HepG2 (cell line): ENCODE results near the gene RIMS3. TPM values are rescaled to one million over a fixed set of nuclear protein-coding genes. Genes with fewer than 3 reads are reported as not detected.
A peak's percentile ranks its signal among the peaks of the same experiment; 100 is the strongest.

Experiments used
- ATF7 ChIP-seq, 2 experiments: fragments of 450-650 bp in 1 of 2; sonication (generic) in 1 of 2; formaldehyde crosslinking in 1 of 2; IDR thresholded peaks; 2 replicates each; pipeline versions ENCODE4 v1.4.0 to v1.6.1; 2016 to 2020; ENCODE audit warnings: antibody characterized with exemption in 1 of 2, mild to moderate bottlenecking in 1 of 2, missing genetic modification reagents in 1 of 2
- BHLHE40 ChIP-seq: IDR thresholded peaks from 2 replicates; pipeline ENCODE4 v1.6.1; 2011; ENCODE audit warnings: low read length, improper control_type of control experiment
- EHMT2 ChIP-seq: fragments of 200-600 bp; sonication (generic); IDR thresholded peaks from 2 replicates; pipeline ENCODE4 v1.7.0; 2017; ENCODE audit warnings: antibody characterized with exemption, low read depth, low read length, borderline replicate concordance
- FOXA3 ChIP-seq: IDR thresholded peaks from 2 replicates; pipeline ENCODE4 v1.6.1; 2016; ENCODE audit warnings: missing genetic modification reagents, missing compliant biosample characterization
- KLF12 ChIP-seq: sonication (generic); formaldehyde crosslinking; IDR thresholded peaks from 2 replicates; pipeline ENCODE4 v1.4.0; 2020; ENCODE audit warnings: missing genetic modification reagents, borderline replicate concordance
- NFE2L1 ChIP-seq: sonication (generic); formaldehyde crosslinking; IDR thresholded peaks from 2 replicates; pipeline ENCODE4 v1.4.0; 2020; ENCODE audit warnings: missing genetic modification reagents, mild to moderate bottlenecking, borderline replicate concordance
- PHF20 ChIP-seq: sonication (generic); formaldehyde crosslinking; IDR thresholded peaks from 2 replicates; pipeline ENCODE4 v1.5.0; 2020; ENCODE audit warnings: mild to moderate bottlenecking, missing genetic modification reagents
- POGK ChIP-seq: sonication (generic); formaldehyde crosslinking; conservative IDR thresholded peaks from 2 replicates; pipeline ENCODE4 v1.8.0; 2022; ENCODE audit warnings: mild to moderate bottlenecking, moderate library complexity, missing genetic modification reagents
- SSRP1 ChIP-seq: IDR thresholded peaks from 2 replicates; pipeline ENCODE4 v1.6.1; 2016; ENCODE audit warnings: control low read depth
- ZFP82 ChIP-seq: sonication (generic); formaldehyde crosslinking; IDR thresholded peaks from 2 replicates; pipeline ENCODE4 v1.5.1; 2020; ENCODE audit warnings: mild to moderate bottlenecking, missing genetic modification reagents, borderline replicate concordance
- ZFY ChIP-seq: sonication (generic); formaldehyde crosslinking; IDR thresholded peaks from 2 replicates; pipeline ENCODE4 v1.4.0; 2020; ENCODE audit warnings: missing genetic modification reagents
- ZNF318 ChIP-seq: sonication (generic); formaldehyde crosslinking; IDR thresholded peaks from 2 replicates; pipeline ENCODE4 v1.4.0; 2020; ENCODE audit warnings: mild to moderate bottlenecking, missing genetic modification reagents
- ZNF354B ChIP-seq: sonication (generic); formaldehyde crosslinking; IDR thresholded peaks from 2 replicates; pipeline ENCODE4 v1.8.0; 2022; ENCODE audit warnings: mild to moderate bottlenecking, missing genetic modification reagents
- ZNF546 ChIP-seq: sonication (generic); formaldehyde crosslinking; conservative IDR thresholded peaks from 2 replicates; pipeline ENCODE4 v1.8.1; 2023; ENCODE audit warnings: mild to moderate bottlenecking, missing genetic modification reagents
- ZNF724P ChIP-seq: sonication (generic); formaldehyde crosslinking; IDR thresholded peaks from 2 replicates; pipeline ENCODE4 v1.8.0; 2022; ENCODE audit warnings: missing genetic modification reagents, borderline replicate concordance
- ZNF75D ChIP-seq: sonication (generic); formaldehyde crosslinking; IDR thresholded peaks from 2 replicates; pipeline ENCODE4 v1.8.1; 2023; ENCODE audit warnings: missing genetic modification reagents, mild to moderate bottlenecking, borderline replicate concordance
- polyA plus RNA-seq, 8 experiments: library from polyadenylated mRNA; depleted of rRNA in 3 of 8; stranded (reverse) in 7 of 8; unstranded in 1 of 8; fragments of >200 nt; fragmentation: Illumina TruSeq in 4 of 8; extraction: Trizol in 4 of 8; gene quantifications; 2 replicates each; pipeline versions ENCODE4 v1.2.1 to v1.2.3, GENCODE V29; 2011 to 2016; ENCODE audit warnings: low read depth in 4 of 8, missing spikeins in 1 of 8, mixed read lengths in 1 of 8; ENCODE audit not compliant: insufficient read depth in 1 of 8
- total RNA-seq, 5 experiments: library from RNA; depleted of rRNA; stranded (reverse); fragments of >200 nt; fragmentation: Illumina TruSeq; extraction: Trizol; gene quantifications; 2 replicates each; pipeline ENCODE4 v1.2.3, GENCODE V29; 2016; ENCODE audit warnings: low read depth in 1 of 5
- TF ChIP-seq, protein P1 (sequence below): sonication (generic); formaldehyde crosslinking; IDR thresholded peaks from 2 replicates; pipeline ENCODE4 v1.4.0; 2020; ENCODE audit warnings: missing genetic modification reagents; ENCODE audit errors: not compliant biosample characterization

Gene RIMS3
- total and polyA plus RNA-seq, 2 of the 13 experiments (the other 11 are each of a cell fraction or from before 2014, with no cell fraction given) = 2.1 to 5.4 TPM

- TF ChIP-seq EHMT2 (no peak), ZFY (CRISPR knock-in tag) (peak; percentile 80), POGK (CRISPR knock-in tag) (peak; percentile 89), SSRP1 (CRISPR knock-in tag) (no peak), KLF12 (CRISPR knock-in tag) (0 out of 2 replicates have a peak, but pooled peaks have one; percentile 19), BHLHE40 (no peak), PHF20 (CRISPR knock-in tag) (peak; percentile 59; the same call in 1 of the 2 replicates), ZNF354B (CRISPR knock-in tag) (no peak), ZFP82 (peak; percentile 96; the same call in 1 of the 2 replicates), ZNF318 (CRISPR knock-in tag) (no peak), ZNF724P (CRISPR knock-in tag) (no peak; the same call in 1 of the 2 replicates), ZNF546 (CRISPR knock-in tag) (no peak), ATF7 (IDR thresholded peaks at IDR 0.05) (no peak), ATF7 (CRISPR knock-in tag; IDR thresholded peaks at IDR 0.05) (peak; percentile 25; the same call in 1 of the 2 replicates), ZNF75D (CRISPR knock-in tag) (peak; percentile 69; the same call in 1 of the 2 replicates), NFE2L1 (CRISPR knock-in tag) (no peak), FOXA3 (peak; percentile 36; the same call in 1 of the 2 replicates)
- TF ChIP-seq, protein P1, sequence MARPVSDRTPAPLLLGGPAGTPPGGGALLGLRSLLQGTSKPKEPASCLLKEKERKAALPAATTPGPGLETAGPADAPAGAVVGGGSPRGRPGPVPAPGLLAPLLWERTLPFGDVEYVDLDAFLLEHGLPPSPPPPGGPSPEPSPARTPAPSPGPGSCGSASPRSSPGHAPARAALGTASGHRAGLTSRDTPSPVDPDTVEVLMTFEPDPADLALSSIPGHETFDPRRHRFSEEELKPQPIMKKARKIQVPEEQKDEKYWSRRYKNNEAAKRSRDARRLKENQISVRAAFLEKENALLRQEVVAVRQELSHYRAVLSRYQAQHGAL (CRISPR knock-in tag) = no peak
These were observed 26.3 kb upstream of the RIMS3 start, which contains the start of gene NFYC (continued) for GRCh38 chr1:40691538-40692428.
